Fibroblast of the conjunctiva (primary cell): ENCODE data around the gene OPRL1.
A peak's percentile ranks its signal among the peaks of the same experiment; 100 is the strongest.

Source experiments
- DNase-seq: peaks from one replicate; pipeline ENCODE4 v3.0.0-alpha.2; 2010; ENCODE audit warnings: low read depth

OPRL1 gene

GRCh38 chr20:64056889-64057627, 22.8 kb upstream of the OPRL1 start:
- no peak for DNase-seq

GRCh38 chr20:64057628-64058498, 22.0 kb upstream of the OPRL1 start:
- no peak for DNase-seq

GRCh38 chr20:64058536-64058935, 21.3 kb upstream of the OPRL1 start:
- DNase-seq: no peak

- no peak for DNase-seq
Measured at GRCh38 chr20:64062276-64062595, 17.6 kb upstream of the OPRL1 start.

GRCh38 chr20:64062596-64063388, 17.1 kb upstream of the OPRL1 start, which contains the start of gene TCEA2:
TCEA2 (plus strand) TSS chr20:64063198; CDS start chr20:64063313, 115 bp downstream.
- peak; percentile 90 for DNase-seq

- no peak for DNase-seq
Measured at GRCh38 chr20:64063389-64064144, 16.3 kb upstream of the OPRL1 start.

- no peak for DNase-seq
Measured at GRCh38 chr20:64064145-64064698, 15.7 kb upstream of the OPRL1 start.

- no peak for DNase-seq
Measured at GRCh38 chr20:64065062-64065973, 14.6 kb upstream of the OPRL1 start.

- no peak for DNase-seq
Measured at GRCh38 chr20:64065974-64066343, 13.9 kb upstream of the OPRL1 start.

GRCh38 chr20:64067005-64067632, 12.8 kb upstream of the OPRL1 start:
- no peak for DNase-seq

GRCh38 chr20:64067733-64068307, 12.1 kb upstream of the OPRL1 start:
- no peak for DNase-seq

GRCh38 chr20:64068386-64069208, 11.3 kb upstream of the OPRL1 start:
- no peak for DNase-seq

GRCh38 chr20:64069209-64069613, 10.7 kb upstream of the OPRL1 start:
- no peak for DNase-seq

GRCh38 chr20:64069614-64070243, 10.2 kb upstream of the OPRL1 start:
- no peak for DNase-seq

GRCh38 chr20:64070244-64070993, 9.5 kb upstream of the OPRL1 start:
- DNase-seq: no peak

GRCh38 chr20:64071341-64072332, 8.2 kb upstream of the OPRL1 start:
- no peak for DNase-seq
